ENCODE data around the gene GRIK2.

- TF ChIP-seq CTCF (IDR thresholded peaks at IDR 0.05) (no peak), POLR2A (IDR thresholded peaks at IDR 0.05) (no peak)
Measured at GRCh38 chr6:101613556-101613955, 220.0 kb downstream of the GRIK2 start.

All from heart left ventricle (tissue), 13 donors.